Effector memory CD8-positive, alpha-beta T cell (primary cell): ENCODE results near the gene SNTN.
"Not testable (repeated sequence)": the region's sequence is repeated elsewhere in the genome, so short reads cannot be mapped to it uniquely, and the experiment has no call there.

ENCODE experiments used
- ATAC-seq: fragments of 150-1000 bp; cut with Tn5 transposase; replicated peaks from 2 replicates; pipeline ENCODE4 v1.10.0; 2021; ENCODE audit warnings: mild to moderate bottlenecking, moderate library complexity
- DNase-seq, 3 experiments: peaks; one replicate each; pipeline ENCODE4 v3.0.0; 2021
- H3K27ac Mint-ChIP-seq, 2 donors: one replicate each; pipeline ENCODE4 v1.8.0; 2022; ENCODE audit warnings: mild to moderate bottlenecking in 2 of 2, mixed read lengths in 2 of 2, moderate library complexity in 2 of 2
- H3K27me3 Mint-ChIP-seq, 2 donors: one replicate each; pipeline ENCODE4 v1.8.0; 2022; ENCODE audit warnings: mixed read lengths in 2 of 2
- H3K36me3 Mint-ChIP-seq: one replicate; pipeline ENCODE4 v1.8.0; 2022; ENCODE audit warnings: mild to moderate bottlenecking, moderate library complexity, mixed read lengths; ENCODE audit not compliant: insufficient read depth
- H3K4me1 Mint-ChIP-seq, 2 donors: one replicate each; pipeline ENCODE4 v1.8.0; 2022; ENCODE audit warnings: low read depth in 2 of 2, mixed read lengths in 2 of 2
- H3K4me3 Mint-ChIP-seq, 2 donors: one replicate each; pipeline ENCODE4 v1.8.0; 2022; ENCODE audit warnings: mild to moderate bottlenecking in 2 of 2, mixed read lengths in 2 of 2, moderate library complexity in 2 of 2
- H3K9me3 Mint-ChIP-seq, 2 donors: one replicate each; pipeline ENCODE4 v1.8.0; 2022; ENCODE audit warnings: mixed read lengths in 2 of 2

Gene SNTN

GRCh38 chr3:63644928-63645781 lies 7.3 kb upstream of the SNTN start:
- not testable (repeated sequence) for H3K27me3 Mint-ChIP-seq, H3K27ac Mint-ChIP-seq, H3K36me3 Mint-ChIP-seq, ATAC-seq, DNase-seq, H3K4me1 Mint-ChIP-seq, H3K9me3 Mint-ChIP-seq, H3K4me3 Mint-ChIP-seq

GRCh38 chr3:63654211-63654610 lies 1.7 kb downstream of the SNTN start:
- H3K9me3 Mint-ChIP-seq, result peaks cover 0 to 2% of the 10 kb centered on the region in 2 donors
- no peak overlapping the region for H3K27ac Mint-ChIP-seq
- DNase-seq, result no peak
- no peaks in the 10 kb centered on the region for H3K27me3 Mint-ChIP-seq
- no peaks in the 10 kb centered on the region for H3K4me1 Mint-ChIP-seq
- ATAC-seq, result no peak
- no peak overlapping the region for H3K4me3 Mint-ChIP-seq
- no peaks in the 10 kb centered on the region for H3K36me3 Mint-ChIP-seq

DNA sequence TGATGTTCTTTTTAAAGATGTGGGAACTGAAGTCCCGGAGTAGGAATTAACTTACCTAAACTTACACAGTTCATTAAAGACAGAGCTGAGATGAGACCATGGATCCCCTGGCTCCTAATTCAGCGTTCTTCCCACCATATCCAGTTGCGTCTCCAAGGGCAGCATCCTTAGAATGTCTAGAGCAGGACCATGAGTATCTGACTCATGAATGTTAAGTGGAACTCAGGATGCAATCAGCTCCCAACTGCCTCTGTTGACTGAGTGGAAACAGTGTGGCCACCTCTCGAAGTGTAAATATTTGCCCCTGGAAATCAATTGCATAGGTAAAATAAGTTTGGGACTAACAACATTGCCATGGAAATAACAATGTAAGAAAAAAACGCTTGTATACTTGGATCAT lies 2.5 kb downstream of the SNTN start:
- Mint-ChIP-seq H3K4me3 (no peak overlapping the region), H3K27ac (no peak overlapping the region), H3K36me3 (no peaks in the 10 kb centered on the region), H3K9me3 (peaks cover 0 to 2% of the 10 kb centered on the region in 2 donors), H3K4me1 (no peaks in the 10 kb centered on the region), H3K27me3 (no peaks in the 10 kb centered on the region)
- no peak for DNase-seq
- no peak for ATAC-seq

GRCh38 chr3:63655519-63655918 lies 3.0 kb downstream of the SNTN start:
- Mint-ChIP-seq H3K4me3 (no peak overlapping the region), H3K36me3 (no peaks in the 10 kb centered on the region), H3K27me3 (no peaks in the 10 kb centered on the region), H3K4me1 (no peaks in the 10 kb centered on the region), H3K9me3 (peaks cover 0 to 2% of the 10 kb centered on the region in 2 donors), H3K27ac (no peak overlapping the region)
- DNase-seq, result no peak
- no peak for ATAC-seq

GRCh38 chr3:63656786-63657185 lies 4.3 kb downstream of the SNTN start:
- Mint-ChIP-seq H3K36me3 (no peaks in the 10 kb centered on the region), H3K27me3 (no peaks in the 10 kb centered on the region), H3K27ac (no peak overlapping the region), H3K9me3 (peaks cover 0 to 2% of the 10 kb centered on the region in 2 donors), H3K4me1 (no peaks in the 10 kb centered on the region), H3K4me3 (no peak overlapping the region)
- DNase-seq, result no peak
- ATAC-seq, result no peak

DNA sequence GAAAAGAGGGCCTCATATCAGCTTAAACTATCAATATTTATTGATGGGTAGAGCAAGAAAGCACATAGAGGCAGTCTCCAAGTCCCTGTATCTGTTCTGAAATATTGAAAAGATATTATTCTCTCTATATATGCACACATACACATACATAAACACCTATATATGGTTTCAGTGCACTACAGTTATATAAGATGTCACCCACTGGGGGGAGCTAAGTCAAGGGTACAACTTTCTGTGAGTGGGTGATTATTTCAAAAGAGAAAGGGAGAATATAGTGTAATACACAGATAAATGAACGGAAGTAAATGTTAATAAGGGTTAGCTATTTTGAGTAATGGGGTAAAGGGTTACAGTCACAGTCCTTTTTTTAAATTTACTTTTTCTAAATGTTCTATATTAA lies 8.8 kb downstream of the SNTN start:
- Mint-ChIP-seq H3K4me1 (no peaks in the 10 kb centered on the region), H3K36me3 (no peaks in the 10 kb centered on the region), H3K27me3 (no peaks in the 10 kb centered on the region), H3K4me3 (no peak overlapping the region), H3K27ac (no peak overlapping the region), H3K9me3 (no peaks in the 10 kb centered on the region)
- DNase-seq (no peak), ATAC-seq (no peak)

- H3K27me3 Mint-ChIP-seq, result no peaks in the 10 kb centered on the region
- H3K9me3 Mint-ChIP-seq, result no peaks in the 10 kb centered on the region
- no peaks in the 10 kb centered on the region for H3K36me3 Mint-ChIP-seq
- H3K27ac Mint-ChIP-seq, result no peak overlapping the region
- H3K4me3 Mint-ChIP-seq, result no peak overlapping the region
- DNase-seq (no peak), ATAC-seq (no peak)
- H3K4me1 Mint-ChIP-seq, result no peaks in the 10 kb centered on the region
Observed at GRCh38 chr3:63662011-63662410, 9.5 kb downstream of the SNTN start.

GRCh38 chr3:63662500-63662899 lies 10.0 kb downstream of the SNTN start:
- Mint-ChIP-seq H3K9me3 (no peaks in the 10 kb centered on the region), H3K4me1 (no peaks in the 10 kb centered on the region), H3K36me3 (no peaks in the 10 kb centered on the region), H3K27me3 (no peaks in the 10 kb centered on the region), H3K27ac (no peak overlapping the region), H3K4me3 (no peak overlapping the region)
- ATAC-seq, result no peak
- DNase-seq, result no peak

GRCh38 chr3:63670544-63670943 lies 18.1 kb downstream of the SNTN start:
- DNase-seq (no peak), ATAC-seq (no peak)
- no peaks in the 10 kb centered on the region for H3K4me1 Mint-ChIP-seq
- H3K27me3 Mint-ChIP-seq, result peaks cover 4 to 7% of the 10 kb centered on the region in 2 donors
- H3K36me3 Mint-ChIP-seq, result no peaks in the 10 kb centered on the region
- H3K4me3 Mint-ChIP-seq, result no peak overlapping the region
- peak overlapping the region in 1 of 2 donors; percentile 42 for H3K27ac Mint-ChIP-seq
- H3K9me3 Mint-ChIP-seq, result peaks cover 0 to 2% of the 10 kb centered on the region in 2 donors

- ATAC-seq (no peak), DNase-seq (no peak)
- H3K27ac Mint-ChIP-seq, result no peak overlapping the region
- no peaks in the 10 kb centered on the region for H3K4me1 Mint-ChIP-seq
- H3K4me3 Mint-ChIP-seq, result no peak overlapping the region
- peaks cover 0 to 2% of the 10 kb centered on the region in 2 donors for H3K9me3 Mint-ChIP-seq
- no peaks in the 10 kb centered on the region for H3K36me3 Mint-ChIP-seq
- H3K27me3 Mint-ChIP-seq, result peaks cover 4 to 7% of the 10 kb centered on the region in 2 donors
Observed at GRCh38 chr3:63673111-63673510, 20.6 kb downstream of the SNTN start.

GRCh38 chr3:63674586-63674985 lies 22.1 kb downstream of the SNTN start:
- no peak overlapping the region for H3K27ac Mint-ChIP-seq
- ATAC-seq (no peak), DNase-seq (no peak)
- no peak overlapping the region for H3K4me3 Mint-ChIP-seq
- H3K4me1 Mint-ChIP-seq, result no peaks in the 10 kb centered on the region
- peaks cover 4 to 7% of the 10 kb centered on the region in 2 donors for H3K27me3 Mint-ChIP-seq
- H3K36me3 Mint-ChIP-seq, result no peaks in the 10 kb centered on the region
- H3K9me3 Mint-ChIP-seq, result peaks cover 0 to 2% of the 10 kb centered on the region in 2 donors

GRCh38 chr3:63679186-63679585 lies 26.7 kb downstream of the SNTN start:
- ATAC-seq, result no peak
- Mint-ChIP-seq H3K4me3 (no peak overlapping the region), H3K36me3 (no peaks in the 10 kb centered on the region), H3K27me3 (no peaks in the 10 kb centered on the region), H3K4me1 (no peaks in the 10 kb centered on the region), H3K9me3 (no peaks in the 10 kb centered on the region), H3K27ac (no peak overlapping the region)
- DNase-seq, result no peak

DNA sequence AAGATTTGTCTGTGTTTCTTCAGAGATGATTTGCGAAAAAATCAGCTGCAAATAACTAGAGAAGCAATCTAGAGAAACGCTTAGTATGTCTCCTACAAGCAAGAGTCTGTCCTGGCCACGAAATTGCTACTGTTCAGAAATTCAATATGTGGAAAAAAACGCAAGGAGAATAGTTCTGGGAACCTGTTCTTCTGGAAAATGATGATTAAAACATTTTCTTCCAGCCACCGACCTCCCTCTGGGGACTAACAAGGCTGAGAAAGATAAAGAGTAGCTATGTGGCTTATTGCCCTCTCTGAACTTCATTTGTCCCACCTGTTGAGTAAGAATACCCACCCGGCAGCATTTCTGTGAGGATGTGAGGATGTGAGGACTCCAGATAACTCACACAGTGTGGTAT lies 31.6 kb downstream of the SNTN start:
- H3K27ac Mint-ChIP-seq, result no peak overlapping the region
- ATAC-seq (no peak), DNase-seq (no peak)
- H3K27me3 Mint-ChIP-seq, result no peaks in the 10 kb centered on the region
- no peaks in the 10 kb centered on the region for H3K9me3 Mint-ChIP-seq
- no peaks in the 10 kb centered on the region for H3K4me1 Mint-ChIP-seq
- H3K36me3 Mint-ChIP-seq, result no peaks in the 10 kb centered on the region
- no peak overlapping the region for H3K4me3 Mint-ChIP-seq

DNA sequence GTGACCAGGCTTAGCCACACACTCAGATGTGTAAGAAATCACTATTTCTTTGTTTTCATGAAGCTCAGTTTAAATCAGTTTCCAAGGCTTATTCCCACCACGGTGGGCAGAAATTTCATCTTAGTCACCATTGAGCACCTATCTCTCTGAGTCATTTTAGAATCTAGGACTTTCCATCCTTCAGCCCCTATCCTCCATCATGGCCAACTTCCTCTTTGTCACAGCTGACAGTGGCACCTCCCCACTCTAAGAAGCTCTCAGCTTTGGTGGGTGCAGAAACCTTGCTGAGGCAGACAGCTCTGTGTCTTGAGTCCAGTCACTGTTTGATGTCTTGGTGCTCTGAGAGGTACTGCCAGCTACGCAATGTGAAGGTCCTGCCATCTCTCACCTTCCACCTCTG lies 32.9 kb downstream of the SNTN start:
- Mint-ChIP-seq H3K4me1 (no peaks in the 10 kb centered on the region), H3K27ac (no peak overlapping the region), H3K27me3 (no peaks in the 10 kb centered on the region), H3K36me3 (no peaks in the 10 kb centered on the region), H3K4me3 (no peak overlapping the region), H3K9me3 (no peaks in the 10 kb centered on the region)
- ATAC-seq, result no peak
- DNase-seq, result no peak
